ENCODE data around the gene BICDL2. TPM values are rescaled to one million over a fixed set of nuclear protein-coding genes. Genes with fewer than 3 reads are reported as not detected.

BICDL2 gene
- polyA plus RNA-seq, 1 of the 3 experiments (the other 2 are of a cell fraction) = not detected

- no peak overlapping the region for H3K9ac ChIP-seq
- H3K9me2 ChIP-seq = no peaks in the 10 kb centered on the region
- no peaks in the 10 kb centered on the region for H3K79me2 ChIP-seq (ENCODE audit: insufficient read depth)
- no peak overlapping the region for H3K4me2 ChIP-seq
- ChIA-PET POLR2A (no interaction called here), CTCF (interaction anchor here (0.6 to 8.2 kb wide), 5 partner anchors 12 to 123 kb away, joined by 3 to 72 read pairs (median 3); partner anchors contain the start of genes CLDN6, HCFC1R1, THOC6 and TNFRSF12A)
- WGBS (ENCODE audit: low lambda C conversion rate) = 76% methylated on average over 13 of the region's 17 CpGs
- H3F3A ChIP-seq (replicated peaks; ENCODE audit: insufficient read depth) = no peaks in the 10 kb centered on the region
- H4K20me1 ChIP-seq (ENCODE audit: insufficient read depth) = no peaks in the 10 kb centered on the region
- no peak overlapping the region for H3K27ac ChIP-seq (ENCODE audit: low read depth in 2 of 2, low read length in 1 of 2)
- no peaks in the 10 kb centered on the region for H3K36me3 ChIP-seq (replicated peaks in 1 of 2; ENCODE audit: control insufficient read depth in 1 of 2, insufficient read depth in 2 of 2, low read length in 1 of 2)
- H3K27me3 ChIP-seq (ENCODE audit: insufficient read depth) = no peaks in the 10 kb centered on the region
- no peak overlapping the region for H3K4me3 ChIP-seq (ENCODE audit: low read depth in 2 of 2, low read length in 1 of 2)
- TF ChIP-seq RCOR1 (IDR thresholded peaks at IDR 0.05; ENCODE audit: low read length) (no peak), CHD2 (IDR thresholded peaks at IDR 0.05; ENCODE audit: low read length, partially characterized antibody) (peak; percentile 24)
- no peaks in the 10 kb centered on the region for H3K9me3 ChIP-seq
- no peak for DNase-seq
- H3K4me1 ChIP-seq (ENCODE audit: control insufficient read depth in 1 of 2, insufficient read depth in 2 of 2, low read depth in 1 of 2, low read length in 1 of 2) = peaks cover 0 to 3% of the 10 kb centered on the region in 2 experiments; a peak in 1 of 4 replicates
- H2AFZ ChIP-seq (ENCODE audit: low read depth) = no peak overlapping the region
Observed at GRCh38 chr16:3007957-3008689, 28.6 kb downstream of the BICDL2 start.

GRCh38 chr16:3007059-3007956 is 29.4 kb downstream of the BICDL2 start:
- H3K79me2 ChIP-seq (ENCODE audit: insufficient read depth) = no peaks in the 10 kb centered on the region
- ChIA-PET POLR2A (no interaction called here), CTCF (interaction anchor here (1.0 to 8.2 kb wide), 5 partner anchors 13 to 124 kb away, joined by 3 to 72 read pairs (median 6); partner anchors contain the start of genes CLDN6, HCFC1R1, THOC6 and TNFRSF12A)
- no peaks in the 10 kb centered on the region for H3K9me2 ChIP-seq
- H3K4me3 ChIP-seq (ENCODE audit: low read depth in 2 of 2, low read length in 1 of 2) = no peak overlapping the region
- no peaks in the 10 kb centered on the region for H3K36me3 ChIP-seq (replicated peaks in 1 of 2; ENCODE audit: control insufficient read depth in 1 of 2, insufficient read depth in 2 of 2, low read length in 1 of 2)
- H3K4me2 ChIP-seq = no peak overlapping the region
- no peaks in the 10 kb centered on the region for H3K27me3 ChIP-seq (ENCODE audit: insufficient read depth)
- no peak for DNase-seq
- no peaks in the 10 kb centered on the region for H3F3A ChIP-seq (replicated peaks; ENCODE audit: insufficient read depth)
- H3K9ac ChIP-seq = no peak overlapping the region
- H3K4me1 ChIP-seq (ENCODE audit: control insufficient read depth in 1 of 2, insufficient read depth in 2 of 2, low read depth in 1 of 2, low read length in 1 of 2) = peaks cover 0 to 3% of the 10 kb centered on the region in 2 experiments; a peak in 1 of 4 replicates
- no peak overlapping the region for H2AFZ ChIP-seq (ENCODE audit: low read depth)
- TF ChIP-seq CHD2 (IDR thresholded peaks at IDR 0.05; ENCODE audit: low read length, partially characterized antibody) = no peak
- no peak for TF ChIP-seq NFIC (IDR thresholded peaks at IDR 0.05; ENCODE audit: borderline replicate concordance)
- no peak for TF ChIP-seq FOSL2 (IDR thresholded peaks at IDR 0.05; ENCODE audit: borderline replicate concordance, low read depth)
- TF ChIP-seq IRF3 (IDR thresholded peaks at IDR 0.05; ENCODE audit: low read depth, low read length) = no peak
- TF ChIP-seq TAF1 (IDR thresholded peaks at IDR 0.05; ENCODE audit: borderline replicate concordance, low read depth, low read length) = no peak
- no peak for TF ChIP-seq USF1 (IDR thresholded peaks at IDR 0.05; ENCODE audit: borderline replicate concordance, low read depth)
- no peak for TF ChIP-seq MEF2A (IDR thresholded peaks at IDR 0.05; ENCODE audit: borderline replicate concordance, low read depth)
- H3K9me3 ChIP-seq = no peaks in the 10 kb centered on the region
- 76% methylated on average over 9 of the region's 13 CpGs for WGBS (ENCODE audit: low lambda C conversion rate)
- no peaks in the 10 kb centered on the region for H4K20me1 ChIP-seq (ENCODE audit: insufficient read depth)
- H3K27ac ChIP-seq (ENCODE audit: low read depth in 2 of 2, low read length in 1 of 2) = no peak overlapping the region

Data from SK-N-SH (cell line).